Kidney (tissue), 14 donors: Measurements from ENCODE around the gene NOC4L. TPM values are rescaled to one million over a fixed set of nuclear protein-coding genes. Genes with fewer than 3 reads are reported as not detected.
"Not testable (repeated sequence)": the region's sequence is repeated elsewhere in the genome, so short reads cannot be mapped to it uniquely, and the experiment has no call there.

Experiments used
- DNase-seq, 5 donors: peaks; one replicate each; pipeline ENCODE4 v3.0.0-alpha.2; 2013 to 2020
- FAIRE-seq: peaks from 2 replicates; lab custom pipeline; 2012; peaks lifted over from hg19 to GRCh38; lab: Jason Lieb, UNC
- H3K27ac ChIP-seq, 2 donors: one replicate each; pipeline ENCODE4 v1.7.0; 2013; ENCODE audit warnings: low read depth in 2 of 2, low read length in 2 of 2, inconsistent platforms in 1 of 2
- H3K27me3 ChIP-seq: one replicate; pipeline ENCODE4 v1.7.1; 2013; ENCODE audit warnings: low read length, inconsistent platforms; ENCODE audit not compliant: control insufficient read depth, insufficient read depth
- H3K36me3 ChIP-seq, 3 donors: one replicate each; pipeline versions ENCODE4 v1.7.0 to v1.7.1; 2013; ENCODE audit warnings: low read length in 3 of 3, control low read depth in 1 of 3, inconsistent platforms in 1 of 3; ENCODE audit not compliant: insufficient read depth in 3 of 3, control insufficient read depth in 2 of 3
- H3K4me1 ChIP-seq, 3 donors: one replicate each; pipeline versions ENCODE4 v1.7.0 to v1.7.1; 2013; ENCODE audit warnings: low read length in 3 of 3, inconsistent platforms in 1 of 3, low read depth in 1 of 3; ENCODE audit not compliant: control insufficient read depth in 2 of 3, insufficient read depth in 2 of 3
- H3K4me3 ChIP-seq, 3 donors: one replicate each; pipeline versions ENCODE4 v1.7.0 to v1.8.1; 2013; ENCODE audit warnings: low read length in 3 of 3, control low read depth in 1 of 3, inconsistent platforms in 1 of 3
- H3K9ac ChIP-seq, 3 donors: one replicate each; pipeline versions ENCODE4 v1.7.0 to v1.7.1; 2013; ENCODE audit warnings: low read length in 3 of 3, control low read depth in 1 of 3, inconsistent platforms in 1 of 3
- H3K9me3 ChIP-seq, 3 donors: one replicate each; pipeline versions ENCODE4 v1.7.0 to v1.7.1; 2013; ENCODE audit warnings: low read length in 3 of 3, control low read depth in 1 of 3, inconsistent platforms in 1 of 3; ENCODE audit not compliant: control insufficient read depth in 2 of 3, insufficient read depth in 1 of 3
- CTCF ChIP-seq: IDR thresholded peaks from 3 replicates; pipeline ENCODE4 v1.5.1; 2012; ENCODE audit warnings: mild to moderate bottlenecking, moderate library complexity, borderline replicate concordance; ENCODE audit not compliant: insufficient read depth; ENCODE audit errors: extremely low read depth
- intact Hi-C: fragments of 100-400 bp; cut with DNase I; formaldehyde crosslinking; loops from one replicate; pipeline ENCODE4 v1.11.1; 2022
- polyA plus RNA-seq: library from polyadenylated mRNA; stranded (reverse); fragments of 350-450 nt; fragmentation: Illumina TruSeq; extraction: RNeasy Lipid Tissue Mini Kit (QIAGEN cat#74804); gene quantifications from one replicate; pipeline ENCODE4 v1.2.3, GENCODE V29; 2014; ENCODE audit warnings: low read depth, low replicate concordance; ENCODE audit not compliant: insufficient read depth
- total RNA-seq: library from RNA; stranded (reverse); fragmentation: NEBNext Ultra II Directional; extraction: Animal tissue kit (Norgen Biotek cat#: 25700); gene quantifications from one replicate; pipeline ENCODE4 v1.2.1, GENCODE V29; 2021
- donor health status: control.
- donor health status: control.
- donor health status: control.
- donor health status: control.
- donor health status: control.
- donor health status: DM: yes; HTN: yes; CAD: no.
- donor health status: Normal renal cell carcinoma (clear cell type).

NOC4L gene
- total and polyA plus RNA-seq, 2 donors from 2014 or later: 20.0 to 22.3 TPM

DNA sequence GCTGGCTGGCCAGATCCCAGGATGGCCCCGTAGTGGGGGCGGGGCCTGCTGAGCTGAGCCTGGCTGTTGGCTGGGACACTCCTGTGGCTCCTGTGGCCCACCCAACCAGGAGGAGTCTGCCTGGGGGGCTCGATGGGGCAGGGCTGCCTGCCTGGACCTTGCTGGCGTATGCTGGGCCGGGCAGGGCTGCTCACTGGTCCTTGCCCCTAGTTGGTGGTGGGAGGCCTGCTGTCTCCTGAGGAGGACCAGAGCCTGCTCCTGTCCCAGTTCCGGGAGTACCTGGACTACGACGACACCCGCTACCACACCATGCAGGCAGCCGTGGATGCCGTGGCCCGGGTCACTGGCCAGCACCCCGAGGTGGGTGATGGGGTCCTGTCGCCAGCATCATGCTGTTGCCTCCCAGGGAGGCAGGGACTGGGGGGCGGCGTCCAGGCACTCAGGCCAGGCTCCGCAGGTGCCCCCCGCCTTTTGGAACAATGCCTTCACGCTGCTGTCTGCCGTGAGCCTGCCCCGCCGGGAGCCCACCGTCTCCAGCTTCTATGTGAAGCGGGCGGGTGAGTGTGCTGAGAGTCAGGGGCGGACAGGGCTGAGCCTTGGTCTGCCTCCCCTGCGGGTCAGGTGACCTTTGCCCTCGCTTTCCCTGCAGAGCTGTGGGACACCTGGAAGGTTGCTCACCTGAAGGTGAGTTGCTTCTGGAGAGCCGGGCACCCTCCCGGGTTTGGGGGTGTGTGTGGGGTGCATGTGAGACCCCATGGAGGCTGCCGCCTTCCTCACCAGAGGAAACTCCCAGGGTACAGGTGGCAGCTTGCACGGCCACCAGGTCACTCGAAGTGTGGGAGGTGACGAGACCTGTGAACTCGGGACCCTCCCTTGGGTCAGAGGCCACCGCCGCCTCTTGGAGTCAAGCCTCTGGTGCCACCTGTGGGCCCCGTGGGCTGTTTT, 3.4 kb downstream of the NOC4L start:
- DNase-seq: peak in 2 of 5 donors; percentile 57 to 74
- no peak for TF ChIP-seq CTCF
- no peak overlapping the region for H3K4me3 ChIP-seq
- no peaks in the 10 kb centered on the region for H3K36me3 ChIP-seq
- H3K27me3 ChIP-seq: no peaks in the 10 kb centered on the region
- no peaks in the 10 kb centered on the region for H3K9me3 ChIP-seq
- H3K27ac ChIP-seq: no peak overlapping the region
- no peak overlapping the region for H3K9ac ChIP-seq
- peaks cover 0 to 17% (median 0%) of the 10 kb centered on the region in 3 donors for H3K4me1 ChIP-seq
- FAIRE-seq: no peak
- intact Hi-C loops: no loop called here

DNA sequence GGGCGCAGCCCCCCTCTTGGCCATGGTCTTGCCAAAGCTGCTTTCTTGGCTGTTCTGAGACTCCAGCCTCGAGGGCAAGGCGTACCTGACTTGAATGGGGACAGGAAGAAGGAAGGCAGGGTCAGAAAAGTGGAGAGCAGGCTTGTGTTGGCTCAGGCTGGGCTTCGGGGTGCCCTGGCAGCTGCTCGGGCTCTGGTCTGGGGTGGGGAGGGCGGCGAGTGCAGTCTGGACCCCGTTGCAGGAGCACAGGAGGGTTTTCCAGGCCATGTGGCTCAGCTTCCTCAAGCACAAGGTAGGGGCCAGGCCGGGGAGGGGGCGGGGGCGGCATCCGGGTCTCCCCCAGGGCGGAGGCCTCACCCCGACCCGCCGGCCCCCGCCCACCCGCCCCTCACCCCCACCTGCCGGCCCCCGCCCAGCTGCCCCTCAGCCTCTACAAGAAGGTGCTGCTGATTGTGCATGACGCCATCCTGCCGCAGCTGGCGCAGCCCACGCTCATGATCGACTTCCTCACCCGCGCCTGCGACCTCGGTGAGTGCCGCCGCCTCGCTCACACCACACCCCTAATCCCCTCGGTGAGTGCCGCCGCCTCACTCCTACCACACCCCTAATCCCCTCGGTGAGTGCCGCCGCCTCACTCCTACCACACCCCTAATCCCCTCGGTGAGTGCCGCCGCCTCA, 4.2 kb downstream of the NOC4L start:
- H3K4me1 ChIP-seq: peaks cover 0 to 9% (median 0%) of the 10 kb centered on the region in 3 donors
- no peak overlapping the region for H3K27ac ChIP-seq
- intact Hi-C loops: no loop called here
- DNase-seq (peak in 2 of 5 donors; percentile 33 to 63), FAIRE-seq (no peak)
- H3K9ac ChIP-seq: no peak overlapping the region
- no peak overlapping the region for H3K4me3 ChIP-seq
- H3K27me3 ChIP-seq: no peaks in the 10 kb centered on the region
- no peaks in the 10 kb centered on the region for H3K36me3 ChIP-seq
- no peak for TF ChIP-seq CTCF
- H3K9me3 ChIP-seq: no peaks in the 10 kb centered on the region

- H3K4me3 ChIP-seq, H3K9me3 ChIP-seq, H3K9ac ChIP-seq, H3K36me3 ChIP-seq, FAIRE-seq, H3K27ac ChIP-seq, intact Hi-C loops, H3K27me3 ChIP-seq: not testable (repeated sequence)
- H3K4me1 ChIP-seq: peaks cover 0 to 14% (median 0%) of the 10 kb centered on the region in 3 donors
- DNase-seq: peak in 1 of 5 donors; percentile 40
These were observed 5.3 kb downstream of the NOC4L start for GRCh38 chr12:132149526-132149925.

- Histone ChIP-seq H3K27me3 (peaks cover 2% of the 10 kb centered on the region), H3K36me3 (peaks cover 0 to 3% (median under 1%) of the 10 kb centered on the region in 3 donors), H3K4me3 (no peak overlapping the region), H3K9me3 (no peaks in the 10 kb centered on the region), H3K27ac (no peak overlapping the region), H3K4me1 (peaks cover 0 to 5% (median 0%) of the 10 kb centered on the region in 3 donors), H3K9ac (no peak overlapping the region)
- intact Hi-C loops: no loop called here
- peak in 2 of 5 donors; percentile 42 to 56 for DNase-seq
- FAIRE-seq: no peak
- no peak for TF ChIP-seq CTCF
These were observed 6.5 kb downstream of the NOC4L start for GRCh38 chr12:132150780-132151144.
